Heart left ventricle (tissue), 16 donors: Measurements from ENCODE around the gene MUC2. TPM values are rescaled to one million over a fixed set of nuclear protein-coding genes. Genes with fewer than 3 reads are reported as not detected.

Experiments used
- ATAC-seq, 4 donors: fragments of 200-7000 bp; cut with Tn5 transposase; one replicate each; pipeline ENCODE4 v1.9.1; 2020 to 2022; ENCODE audit warnings: moderate library complexity in 4 of 4, mild to moderate bottlenecking in 3 of 4, moderate number of reproducible peaks in 1 of 4
- DNase-seq, 5 donors: peaks; one replicate each; pipeline ENCODE4 v3.0.0-alpha.2; 2020
- H3K27ac ChIP-seq, 12 donors: fragments of 200-600 bp; sonication (generic) in 4 of 12; one replicate each; pipeline versions ENCODE4 v1.5.0 to v1.8.0; 2016 to 2022; ENCODE audit warnings: mild to moderate bottlenecking in 2 of 12
- H3K27me3 ChIP-seq, 9 donors: fragments of 200-600 bp; sonication (generic) in 2 of 9; one replicate each; pipeline versions ENCODE4 v1.5.1 to v1.8.0; 2016 to 2022; ENCODE audit warnings: mild to moderate bottlenecking in 3 of 9
- H3K36me3 ChIP-seq, 9 donors: fragments of 200-600 bp; sonication (generic) in 2 of 9; one replicate each; pipeline versions ENCODE4 v1.5.0 to v1.8.0; 2018 to 2022; ENCODE audit warnings: mild to moderate bottlenecking in 2 of 9
- H3K4me1 ChIP-seq, 12 donors: fragments of 200-600 bp; sonication (generic) in 4 of 12; one replicate each; pipeline versions ENCODE4 v1.5.0 to v1.8.0; 2016 to 2022; ENCODE audit warnings: mild to moderate bottlenecking in 3 of 12
- H3K4me3 ChIP-seq, 12 donors: fragments of 200-600 bp; sonication (generic) in 4 of 12; one replicate each; pipeline versions ENCODE4 v1.5.0 to v1.8.0; 2017 to 2022; ENCODE audit warnings: mild to moderate bottlenecking in 9 of 12, moderate library complexity in 4 of 12
- H3K9me3 ChIP-seq, 12 donors: fragments of 200-600 bp; sonication (generic) in 4 of 12; one replicate each; pipeline versions ENCODE4 v1.5.0 to v1.8.0; 2016 to 2022; ENCODE audit warnings: mild to moderate bottlenecking in 1 of 12
- CTCF ChIP-seq, 12 donors: fragments of 200-600 bp; sonication (generic) in 4 of 12; IDR thresholded peaks; one replicate each; pipeline versions ENCODE4 v1.5.0 to v1.8.0; 2018 to 2022; ENCODE audit warnings: antibody characterized with exemption in 12 of 12, mild to moderate bottlenecking in 5 of 12
- POLR2A ChIP-seq, 2 donors: fragments of 450-650 bp; IDR thresholded peaks; one replicate each; pipeline ENCODE4 v1.6.1; 2017; ENCODE audit warnings: antibody characterized with exemption in 2 of 2, mild to moderate bottlenecking in 2 of 2, moderate library complexity in 2 of 2
- WGBS, 4 donors: extraction: QIAGEN DNeasy Blood & Tissue Kit in 2 of 4; methylation state at CpG; one replicate each; pipeline versions ENCODE4 v1.1.5 to v1.1.7; 2013 to 2018; 5-methylcytosine and 5-hydroxymethylcytosine counted together
- intact Hi-C, 10 donors: fragments of 100-400 bp; cut with DNase I; formaldehyde crosslinking; loops; one replicate each; pipeline versions ENCODE4 v1.11.1 to v1.14.2; 2022
- polyA plus RNA-seq, 2 donors: library from polyadenylated mRNA; stranded (reverse); fragments of 200-250 nt; gene quantifications; one replicate each; pipeline ENCODE4 v1.2.3, GENCODE V29; 2013
- total RNA-seq, 9 donors: library from RNA; depleted of rRNA in 2 of 9; stranded (reverse); fragments of >200 nt in 2 of 9; fragmentation: NEBNext Ultra II Directional in 3 of 9; extraction: Animal tissue kit (Norgen Biotek cat#: 25700) in 3 of 9; gene quantifications; one replicate each; pipeline versions ENCODE4 v1.1.0 to v1.2.4, GENCODE V29; 2016 to 2023
- donor health status: ischemic (EF 13 %, LVEDD 7.1; RV severe dilation, severe dysfunction).
- donor health status: healthy with polysubstance abuse.
- donor health status: DM: no; HTN: yes; CAD: no.
- donor health status: DM: no; HTN: no; CAD: no.
- donor health status: ischemic (EF 25% LVEDD 6.9; RV normal size, moderate dysfunction).
- donor health status: ischemic (EF 25% LVEDD 5.7; RV mildly dilated, moderate dysfunction).
- donor health status: healthy.
- donor health status: DM: yes; HTN: yes; CAD: no.
- donor health status: ischemic (EF 35%, LVEDD 5.7; RV mildly dilated, moderate dysfunction).
- donor health status: nonischemic (EF 11% LVEDD 7.7; RV severe dilation, severe dysfunction).
- donor health status: DM: yes; HTN: yes; CAD: no.
- donor health status: PGD.
- donor health status: ischemic (EF 29% LVEDD 5.4; RV normal size, mild dysfunction).
- donor health status: nonischemic (EF 23%, LVEDD 6.1; RV moderate dilation, normal function).

The MUC2 gene
- total and polyA plus RNA-seq, 11 donors: 0.01 to 0.07 TPM; not detected in 9

- 88 to 89% (median 88%) methylated on average over 35 to 46 of the region's 46 CpGs for WGBS, 4 donors
- intact Hi-C loops: no loop called here
- H3K4me3 ChIP-seq: no peak overlapping the region
- TF ChIP-seq CTCF (IDR thresholded peaks at IDR 0.05): no peak
- TF ChIP-seq POLR2A (IDR thresholded peaks at IDR 0.05): no peak
- H3K27me3 ChIP-seq: no peaks in the 10 kb centered on the region
- ATAC-seq (no peak), DNase-seq (no peak)
- no peaks in the 10 kb centered on the region for H3K36me3 ChIP-seq
- H3K27ac ChIP-seq: no peak overlapping the region
- no peaks in the 10 kb centered on the region for H3K4me1 ChIP-seq
- no peaks in the 10 kb centered on the region for H3K9me3 ChIP-seq
These were observed 47.8 kb upstream of the MUC2 start for GRCh38 chr11:1026641-1027482.

GRCh38 chr11:1027483-1028290, 47.0 kb upstream of the MUC2 start:
- Histone ChIP-seq H3K4me3 (no peak overlapping the region), H3K4me1 (no peaks in the 10 kb centered on the region), H3K36me3 (no peaks in the 10 kb centered on the region), H3K27me3 (no peaks in the 10 kb centered on the region), H3K9me3 (no peaks in the 10 kb centered on the region), H3K27ac (no peak overlapping the region)
- no peak for TF ChIP-seq POLR2A (IDR thresholded peaks at IDR 0.05)
- TF ChIP-seq CTCF (IDR thresholded peaks at IDR 0.05): no peak
- ATAC-seq (no peak), DNase-seq (no peak)
- 85 to 100% (median 87%) methylated on average over 3 to 36 of the region's 36 CpGs for WGBS, 4 donors
- intact Hi-C loops: no loop called here

GRCh38 chr11:1028291-1028540, 46.5 kb upstream of the MUC2 start:
- ATAC-seq: no peak
- WGBS, 4 donors: 74 to 89% (median 83%) methylated on average over 15 to 17 of the region's 17 CpGs

More at GRCh38 chr11:1028291-1028540, 46.5 kb upstream of the MUC2 start:
- no peak for DNase-seq
- Histone ChIP-seq H3K9me3 (no peaks in the 10 kb centered on the region), H3K27me3 (no peaks in the 10 kb centered on the region), H3K36me3 (no peaks in the 10 kb centered on the region), H3K4me1 (no peaks in the 10 kb centered on the region), H3K27ac (no peak overlapping the region), H3K4me3 (no peak overlapping the region)
- TF ChIP-seq POLR2A (IDR thresholded peaks at IDR 0.05) (no peak), CTCF (IDR thresholded peaks at IDR 0.05) (no peak)
- intact Hi-C loops: no loop called here
